Measurements from ENCODE around the gene OR9Q2. TPM values are rescaled to one million over a fixed set of nuclear protein-coding genes. Genes with fewer than 3 reads are reported as not detected.

OR9Q2 gene
- total and polyA plus RNA-seq, 2 of the 13 experiments (the other 11 are each of a cell fraction or from before 2014, with no cell fraction given) = not detected

- TF ChIP-seq ZNF280D (CRISPR knock-in tag; IDR thresholded peaks at IDR 0.05) (no peak), GZF1 (CRISPR knock-in tag; IDR thresholded peaks at IDR 0.05) (no peak), ZNF709 (CRISPR knock-in tag; IDR thresholded peaks at IDR 0.05) (no peak), KMT2B (CRISPR knock-in tag; IDR thresholded peaks at IDR 0.05) (no peak), ATF7 (IDR thresholded peaks at IDR 0.05) (no peak), ATF7 (CRISPR knock-in tag; IDR thresholded peaks at IDR 0.05) (no peak), SATB2 (CRISPR knock-in tag; IDR thresholded peaks at IDR 0.05) (0 out of 2 replicates have a peak, but pooled peaks have one; percentile 34), JARID2 (CRISPR knock-in tag; IDR thresholded peaks at IDR 0.05; ENCODE audit: insufficient replicate concordance) (no peak), ZNF674 (CRISPR knock-in tag; IDR thresholded peaks at IDR 0.05; ENCODE audit: low read depth) (no peak), HCFC1 (IDR thresholded peaks at IDR 0.05; ENCODE audit: low read depth, low read length) (no peak), ZGPAT (CRISPR knock-in tag; IDR thresholded peaks at IDR 0.05) (peak; percentile 92; the same call in 1 of the 2 replicates), ZNF629 (CRISPR knock-in tag; conservative IDR thresholded peaks at IDR 0.05) (no peak), ZBTB1 (CRISPR knock-in tag; IDR thresholded peaks at IDR 0.05; ENCODE audit: borderline replicate concordance) (no peak), NBN (conservative IDR thresholded peaks at IDR 0.05) (no peak), IKZF1 (IDR thresholded peaks at IDR 0.05) (no peak), ZNF556 (CRISPR knock-in tag; IDR thresholded peaks at IDR 0.05; ENCODE audit: borderline replicate concordance) (peak; percentile 80; the same call in 1 of the 2 replicates), AKAP8 (CRISPR knock-in tag; IDR thresholded peaks at IDR 0.05) (0 out of 2 replicates have a peak, but pooled peaks have one; percentile 67), ATF6 (CRISPR knock-in tag; conservative IDR thresholded peaks at IDR 0.05) (no peak), JDP2 (CRISPR knock-in tag; IDR thresholded peaks at IDR 0.05; ENCODE audit: borderline replicate concordance) (no peak), MTA1 (CRISPR knock-in tag; IDR thresholded peaks at IDR 0.05; ENCODE audit: borderline replicate concordance) (peak; percentile 26; the same call in 1 of the 2 replicates), PHF20 (CRISPR knock-in tag; IDR thresholded peaks at IDR 0.05) (no peak)
Measured at GRCh38 chr11:58165504-58166106, 23.3 kb upstream of the OR9Q2 start (continued).

Measured in HepG2 (cell line).